ENCODE results near the gene KRT85. TPM values are rescaled to one million over a fixed set of nuclear protein-coding genes. Genes with fewer than 3 reads are reported as not detected.

The KRT85 gene
- total RNA-seq: not detected in 2 replicates

DNA sequence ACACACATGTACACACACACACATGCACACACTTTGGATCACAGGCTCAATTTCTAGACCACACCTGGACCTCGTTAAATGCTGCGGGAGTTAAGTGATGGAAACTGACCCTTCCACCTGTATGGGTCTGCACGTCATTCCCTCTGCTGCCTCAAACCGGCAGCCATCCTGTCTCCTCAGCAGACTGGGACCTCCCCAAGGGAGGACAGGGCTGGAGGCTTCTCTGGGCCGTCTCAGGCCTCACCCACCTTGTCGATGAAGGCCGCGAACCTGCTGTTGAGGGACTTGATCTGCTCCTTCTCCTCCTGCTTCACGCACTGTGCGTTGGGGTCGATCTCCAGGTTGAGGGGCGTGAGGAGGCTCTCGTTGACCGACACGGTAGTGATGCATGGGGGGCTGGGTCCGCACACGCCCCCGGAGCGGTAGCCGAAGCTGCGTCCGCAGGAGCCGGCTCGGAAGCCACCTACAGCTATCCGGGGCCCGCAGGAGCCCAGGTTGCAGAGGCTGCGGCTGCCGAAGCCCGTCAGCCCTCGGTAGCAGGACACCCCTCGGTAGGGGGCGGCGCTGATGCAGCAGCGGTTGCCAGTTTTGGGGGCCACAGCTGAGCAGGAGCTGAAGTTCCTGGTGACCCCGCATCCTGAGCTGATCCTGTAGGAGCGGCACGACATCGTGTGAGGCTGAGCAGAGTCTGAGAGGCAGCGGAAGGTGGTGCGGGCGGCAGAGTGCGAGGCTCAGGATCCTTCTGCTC lies at the start of gene KRT85:
Gene KRT85, minus strand, starts transcription at position 744 of the 748 bp plus-strand sequence. Its CDS starts 76 bp downstream, at position 668.

GRCh38 chr12:52405922-52406385 lies 38.7 kb upstream of the KRT85 start, which contains the start of gene KRT82:
Gene KRT82 (minus strand): TSS chr12:52406335. CDS start chr12:52406277, 58 bp downstream.

DNA sequence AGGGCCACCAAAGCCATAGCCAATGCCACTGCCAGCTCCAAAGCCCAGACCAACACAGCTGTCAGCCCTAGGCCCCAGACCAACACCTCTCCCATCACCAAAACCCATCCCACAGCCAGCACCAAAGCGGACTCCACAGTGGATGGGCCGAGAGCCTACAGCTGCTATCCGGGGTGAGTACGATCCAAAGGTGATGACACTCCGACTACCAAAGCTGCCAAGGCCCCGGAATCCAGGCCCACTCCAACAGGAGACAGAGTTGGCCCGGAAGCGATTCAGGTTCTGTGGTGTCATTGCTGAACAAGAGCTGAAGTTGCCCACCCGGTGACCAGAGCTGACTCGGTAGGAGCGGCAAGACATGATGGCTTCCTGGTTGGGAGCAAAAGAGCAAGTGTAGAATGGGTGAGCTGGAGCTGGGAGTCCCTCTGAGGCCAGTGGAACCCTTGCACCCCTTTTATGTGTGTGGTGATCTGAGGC lies 18.0 kb upstream of the KRT85 start, which contains the start of gene KRT84:
Gene KRT84, minus strand, starts transcription at position 427 of the 477 bp plus-strand sequence. Its CDS starts 67 bp downstream, at position 360.

GRCh38 chr12:52320784-52321400 lies 46.4 kb downstream of the KRT85 start, which contains the start of gene KRT83:
Gene KRT83 (minus strand): TSS chr12:52321398. CDS start chr12:52321335, 63 bp downstream.

Other genes with a start within 250 kb of the KRT85 start
- gene KRT80, start 175.5 kb downstream of the KRT85 start, total RNA-seq: 0.30 and 0.83 TPM in 2 replicates
- gene KRT7, start 134.2 kb downstream of the KRT85 start, total RNA-seq: 1.8 and 2.1 TPM in 2 replicates
- 0.09 TPM in 1 of 2 replicates, not detected in the other for gene KRT86, start 92.8 kb downstream of the KRT85 start, total RNA-seq
- not detected in 2 replicates for gene KRT81, start 75.9 kb downstream of the KRT85 start, total RNA-seq
- not detected in 2 replicates for gene KRT83, start 46.1 kb downstream of the KRT85 start, total RNA-seq
- not detected in 2 replicates for gene KRT84, start 18.2 kb upstream of the KRT85 start, total RNA-seq
- gene KRT82, start 38.9 kb upstream of the KRT85 start, total RNA-seq: not detected in 2 replicates
- not detected in 2 replicates for gene KRT75, start 66.9 kb upstream of the KRT85 start, total RNA-seq
- not detected in 2 replicates for gene KRT6B, start 84.7 kb upstream of the KRT85 start, total RNA-seq
- not detected in 2 replicates for gene KRT6C, start 106.3 kb upstream of the KRT85 start, total RNA-seq
- not detected in 2 replicates for gene KRT6A, start 125.8 kb upstream of the KRT85 start, total RNA-seq
- 0.23 TPM in 1 of 2 replicates, not detected in the other for gene KRT5, start 152.9 kb upstream of the KRT85 start, total RNA-seq
- not detected in 2 replicates for gene KRT71, start 185.7 kb upstream of the KRT85 start, total RNA-seq
- gene KRT74, start 206.4 kb upstream of the KRT85 start, total RNA-seq: not detected in 2 replicates
- gene KRT72, start 234.0 kb upstream of the KRT85 start, total RNA-seq: not detected in 2 replicates

Measured in smooth muscle cell of the umbilical artery (primary cell).